SK-N-SH (cell line): ENCODE measurements around the gene NRL. TPM values are rescaled to one million over a fixed set of nuclear protein-coding genes. Genes with fewer than 3 reads are reported as not detected.
A peak's percentile ranks its signal among the peaks of the same experiment; 100 is the strongest.

Experiments used
- CTCF ChIA-PET: fragments of 300-600, 350-600 bp; formaldehyde crosslinking; extraction: SDS; loops from one replicate; lab custom pipeline; 2021; lab: Yijun Ruan, JAX
- POLR2A ChIA-PET: fragments of 350-600 bp; sonication (Branson Sonifier 250); formaldehyde crosslinking; extraction: SDS; loops from one replicate; lab custom pipeline; 2020; ENCODE audit warnings: antibody characterized with exemption, inconsistent platforms; lab: Yijun Ruan, JAX
- DNase-seq: peaks from one replicate; pipeline ENCODE4 v3.0.0; 2012
- H2AFZ ChIP-seq: fragments of 200-600 bp; sonication (generic); 2 replicates; pipeline ENCODE4 v1.8.1; 2016; ENCODE audit warnings: antibody characterized with exemption, mild to moderate bottlenecking, low read depth
- H3F3A ChIP-seq: fragments of 200-600 bp; sonication (generic); replicated peaks from 2 replicates; pipeline ENCODE3; 2016; ENCODE audit warnings: antibody characterized with exemption, mild to moderate bottlenecking; ENCODE audit not compliant: insufficient read depth
- H3K27ac ChIP-seq, 2 experiments: fragments of 200-500 bp in 1 of 2; fragments of 200-600 bp in 1 of 2; sonication (Bioruptor generic) in 1 of 2; sonication (generic), shearing (Covaris generic) in 1 of 2; 2 replicates each; pipeline versions ENCODE4 v1.5.1 to v1.6.1; 2014 to 2016; ENCODE audit warnings: low read depth in 2 of 2, inconsistent platforms in 1 of 2, low read length in 1 of 2, mild to moderate bottlenecking in 1 of 2, mixed read lengths in 1 of 2
- H3K27me3 ChIP-seq: fragments of 200-600 bp; sonication (generic), shearing (Covaris generic); 2 replicates; pipeline ENCODE4 v1.6.1; 2016; ENCODE audit warnings: mixed run types; ENCODE audit not compliant: insufficient read depth
- H3K36me3 ChIP-seq, 2 experiments: fragments of 200-500 bp in 1 of 2; fragments of 200-600 bp in 1 of 2; sonication (Bioruptor generic) in 1 of 2; sonication (generic) in 1 of 2; replicated peaks in 1 of 2; 2 replicates each; pipeline versions ENCODE3 to v1.5.1; 2014 to 2016; ENCODE audit warnings: low read length in 1 of 2, mild to moderate bottlenecking in 1 of 2; ENCODE audit not compliant: insufficient read depth in 2 of 2, control insufficient read depth in 1 of 2
- H3K4me1 ChIP-seq, 2 experiments: fragments of 200-500 bp in 1 of 2; fragments of 200-600 bp in 1 of 2; sonication (Bioruptor generic) in 1 of 2; sonication (generic), shearing (Covaris generic) in 1 of 2; 2 replicates each; pipeline versions ENCODE4 v1.5.1 to v1.6.1; 2014 to 2016; ENCODE audit warnings: low read depth in 1 of 2, low read length in 1 of 2, mixed run types in 1 of 2; ENCODE audit not compliant: insufficient read depth in 2 of 2, control insufficient read depth in 1 of 2
- H3K4me2 ChIP-seq: fragments of 200-600 bp; sonication (generic), shearing (Covaris generic); 2 replicates; pipeline ENCODE4 v1.6.1; 2017; ENCODE audit warnings: mixed run types
- H3K4me3 ChIP-seq, 2 experiments: fragments of 200-500 bp in 1 of 2; fragments of 200-600 bp in 1 of 2; sonication (Bioruptor generic) in 1 of 2; sonication (generic), shearing (Covaris generic) in 1 of 2; 2 replicates each; pipeline versions ENCODE4 v1.5.1 to v1.8.1; 2014 to 2016; ENCODE audit warnings: low read depth in 2 of 2, inconsistent platforms in 1 of 2, low read length in 1 of 2, mild to moderate bottlenecking in 1 of 2, mixed read lengths in 1 of 2, moderate library complexity in 1 of 2
- H3K79me2 ChIP-seq: fragments of 200-600 bp; sonication (generic); 2 replicates; pipeline ENCODE4 v1.8.1; 2017; ENCODE audit warnings: mild to moderate bottlenecking; ENCODE audit not compliant: insufficient read depth
- H3K9ac ChIP-seq: fragments of 200-600 bp; sonication (generic); 2 replicates; pipeline ENCODE4 v1.6.1; 2017; ENCODE audit warnings: mixed run types
- H3K9me2 ChIP-seq: fragments of 200-600 bp; sonication (generic); 2 replicates; pipeline ENCODE4 v1.6.1; 2017; ENCODE audit warnings: mixed run types
- H3K9me3 ChIP-seq: fragments of 200-600 bp; sonication (generic); 2 replicates; pipeline ENCODE4 v1.6.1; 2017; ENCODE audit warnings: mixed run types, mild to moderate bottlenecking, moderate library complexity
- H4K20me1 ChIP-seq: fragments of 200-600 bp; sonication (generic); 2 replicates; pipeline ENCODE4 v1.6.1; 2017; ENCODE audit warnings: mild to moderate bottlenecking, mixed run types; ENCODE audit not compliant: insufficient read depth
- ELF1 ChIP-seq: IDR thresholded peaks from 2 replicates; pipeline ENCODE4 v1.4.0; 2012
- EP300 ChIP-seq, 2 experiments: IDR thresholded peaks; 2 replicates each; pipeline versions ENCODE4 v1.4.0 to v1.6.1; 2012; ENCODE audit warnings: borderline replicate concordance in 1 of 2, low read depth in 1 of 2, low read length in 1 of 2
- FOXM1 ChIP-seq: IDR thresholded peaks from 2 replicates; pipeline ENCODE4 v1.4.0; 2012; ENCODE audit warnings: low read depth, mild to moderate bottlenecking
- IRF3 ChIP-seq: fragments of 150-350 bp; IDR thresholded peaks from 2 replicates; pipeline ENCODE4 v1.6.1; 2016; ENCODE audit warnings: mild to moderate bottlenecking, low read depth, low read length
- JUND ChIP-seq: IDR thresholded peaks from 2 replicates; pipeline ENCODE4 v1.4.0; 2012
- MAX ChIP-seq: IDR thresholded peaks from 2 replicates; pipeline ENCODE4 v1.4.0; 2012; ENCODE audit warnings: low read depth
- MEF2A ChIP-seq: IDR thresholded peaks from 2 replicates; pipeline ENCODE4 v1.4.0; 2012; ENCODE audit warnings: low read depth, borderline replicate concordance
- MXI1 ChIP-seq: IDR thresholded peaks from 2 replicates; pipeline ENCODE4 v1.6.1; 2012; ENCODE audit warnings: mild to moderate bottlenecking, low read depth, low read length, improper control_type of control experiment
- NRF1 ChIP-seq: IDR thresholded peaks from 2 replicates; pipeline ENCODE4 v1.6.1; 2012; ENCODE audit warnings: low read depth, mild to moderate bottlenecking, low read length
- PBX3 ChIP-seq: IDR thresholded peaks from 2 replicates; pipeline ENCODE4; 2012
- RXRA ChIP-seq: IDR thresholded peaks from 2 replicates; pipeline ENCODE4 v1.4.0; 2012; ENCODE audit warnings: low read depth, mild to moderate bottlenecking, borderline replicate concordance
- SIN3A ChIP-seq: IDR thresholded peaks from 2 replicates; pipeline ENCODE4 v1.6.1; 2012; ENCODE audit warnings: low read depth, mild to moderate bottlenecking, low read length, moderate library complexity, borderline replicate concordance
- SMC3 ChIP-seq: IDR thresholded peaks from 2 replicates; pipeline ENCODE4 v1.6.1; 2012; ENCODE audit warnings: low read depth, low read length, improper control_type of control experiment
- TAF1 ChIP-seq: IDR thresholded peaks from 2 replicates; pipeline ENCODE4 v1.6.1; 2012; ENCODE audit warnings: low read depth, mild to moderate bottlenecking, low read length, moderate library complexity, borderline replicate concordance
- USF1 ChIP-seq: IDR thresholded peaks from 2 replicates; pipeline ENCODE4 v1.4.0; 2012; ENCODE audit warnings: low read depth, borderline replicate concordance
- WGBS: methylation state at CpG from one replicate; pipeline ENCODE4 v1.1.6; 2017; ENCODE audit warnings: low lambda C conversion rate; 5-methylcytosine and 5-hydroxymethylcytosine counted together
- polyA plus RNA-seq, 3 experiments: library from polyadenylated mRNA; depleted of rRNA; stranded (reverse); fragments of >200 nt; gene quantifications; 2 replicates each; pipeline ENCODE4 v1.2.3, GENCODE V29; 2012

Gene NRL
- polyA plus RNA-seq, 1 of the 3 experiments (the other 2 are of a cell fraction) = 0.76 TPM

- POLR2A ChIA-PET = interaction anchor here (0.7 to 2.3 kb wide), 2 partner anchors 14 to 17 kb away, joined by 3 to 6 read pairs; partner anchors contain the start of genes DCAF11 and NRL
- H3K27ac ChIP-seq = no peak overlapping the region
- no peaks in the 10 kb centered on the region for H3K27me3 ChIP-seq
- no peaks in the 10 kb centered on the region for H4K20me1 ChIP-seq
- H2AFZ ChIP-seq = no peak overlapping the region
- H3K36me3 ChIP-seq = no peaks in the 10 kb centered on the region
- CTCF ChIA-PET = interaction anchor here (1.5 to 1.6 kb wide), 2 partner anchors 20 to 73 kb away, joined by 3 to 6 read pairs; no protein-coding TSS in a partner anchor
- no peak overlapping the region for H3K9ac ChIP-seq
- no peak overlapping the region for H3K4me3 ChIP-seq
- TF ChIP-seq MAX (no peak), USF1 (no peak), EP300 (IDR thresholded peaks at IDR 0.05; ENCODE audit: borderline replicate concordance in 1 of 2, low read depth in 1 of 2, low read length in 1 of 2) (no peak), MXI1 (no peak), TAF1 (no peak), IRF3 (no peak), NRF1 (no peak), RXRA (no peak), ELF1 (no peak), MEF2A (no peak), SIN3A (no peak), SMC3 (no peak), FOXM1 (no peak)
- H3K4me1 ChIP-seq = peaks cover 0 to 13% of the 10 kb centered on the region in 2 experiments; a peak in 1 of 4 replicates
- peaks cover 9% of the 10 kb centered on the region for H3F3A ChIP-seq
- H3K79me2 ChIP-seq = peaks cover under 1% of the 10 kb centered on the region; the same call in 1 of the 2 replicates
- 75% methylated on average over 8 of the region's 15 CpGs for WGBS
- H3K9me3 ChIP-seq = no peaks in the 10 kb centered on the region
- no peak overlapping the region for H3K4me2 ChIP-seq
- H3K9me2 ChIP-seq = no peaks in the 10 kb centered on the region
- no peak for DNase-seq
These were observed 16.8 kb upstream of the NRL start for GRCh38 chr14:24131549-24131966.

GRCh38 chr14:24130717-24131548, 16.2 kb upstream of the NRL start:
- H3K27ac ChIP-seq = no peak overlapping the region; a peak in 1 of 4 replicates
- CTCF ChIA-PET = interaction anchor here (1.5 to 1.6 kb wide), 2 partner anchors 20 to 72 kb away, joined by 3 to 6 read pairs; no protein-coding TSS in a partner anchor
- no peaks in the 10 kb centered on the region for H3K27me3 ChIP-seq
- WGBS = 53% methylated on average over 5 of the region's 7 CpGs
- H3K4me2 ChIP-seq = no peak overlapping the region
- TF ChIP-seq PBX3 = no peak
- no peak for TF ChIP-seq MEF2A
- TF ChIP-seq JUND = no peak
- no peaks in the 10 kb centered on the region for H3K36me3 ChIP-seq
- H4K20me1 ChIP-seq = no peaks in the 10 kb centered on the region
- H3K4me3 ChIP-seq = no peak overlapping the region
- peaks cover 9% of the 10 kb centered on the region for H3F3A ChIP-seq
- H3K4me1 ChIP-seq = peaks cover 0 to 13% of the 10 kb centered on the region in 2 experiments; a peak in 1 of 4 replicates
- H2AFZ ChIP-seq = no peak overlapping the region
- no peak overlapping the region for H3K9ac ChIP-seq
- H3K9me3 ChIP-seq = no peaks in the 10 kb centered on the region
- H3K79me2 ChIP-seq = no peaks in the 10 kb centered on the region
- peak; percentile 18 for DNase-seq
- POLR2A ChIA-PET = interaction anchor here (0.7 to 2.3 kb wide), 2 partner anchors 15 to 16 kb away, joined by 3 to 6 read pairs; partner anchors contain the start of genes DCAF11 and NRL
- no peaks in the 10 kb centered on the region for H3K9me2 ChIP-seq
